Measurements from ENCODE around the gene SACM1L.

The SACM1L gene

DNA sequence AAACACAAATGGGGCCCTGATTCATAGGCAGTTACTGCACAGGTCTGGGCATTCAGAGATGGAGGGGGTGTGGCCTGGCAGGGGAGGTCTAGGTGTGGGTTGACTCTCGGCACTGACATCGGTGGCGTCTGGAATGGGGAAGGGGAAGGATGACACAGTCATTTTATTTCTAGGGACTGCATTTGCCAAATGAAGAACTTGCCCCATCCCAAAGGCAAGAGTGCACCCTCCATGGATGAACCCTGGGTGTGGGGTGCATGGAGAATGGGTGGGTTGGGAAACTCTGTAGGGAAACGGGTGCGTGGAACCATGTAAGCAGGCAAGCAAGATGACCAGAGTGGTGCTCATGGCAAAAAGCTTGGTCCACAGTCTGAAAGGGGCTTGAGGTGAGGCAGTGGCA lies 82.6 kb downstream of the SACM1L start:
- no peak for DNase-seq (ENCODE audit: low spot score)

DNA sequence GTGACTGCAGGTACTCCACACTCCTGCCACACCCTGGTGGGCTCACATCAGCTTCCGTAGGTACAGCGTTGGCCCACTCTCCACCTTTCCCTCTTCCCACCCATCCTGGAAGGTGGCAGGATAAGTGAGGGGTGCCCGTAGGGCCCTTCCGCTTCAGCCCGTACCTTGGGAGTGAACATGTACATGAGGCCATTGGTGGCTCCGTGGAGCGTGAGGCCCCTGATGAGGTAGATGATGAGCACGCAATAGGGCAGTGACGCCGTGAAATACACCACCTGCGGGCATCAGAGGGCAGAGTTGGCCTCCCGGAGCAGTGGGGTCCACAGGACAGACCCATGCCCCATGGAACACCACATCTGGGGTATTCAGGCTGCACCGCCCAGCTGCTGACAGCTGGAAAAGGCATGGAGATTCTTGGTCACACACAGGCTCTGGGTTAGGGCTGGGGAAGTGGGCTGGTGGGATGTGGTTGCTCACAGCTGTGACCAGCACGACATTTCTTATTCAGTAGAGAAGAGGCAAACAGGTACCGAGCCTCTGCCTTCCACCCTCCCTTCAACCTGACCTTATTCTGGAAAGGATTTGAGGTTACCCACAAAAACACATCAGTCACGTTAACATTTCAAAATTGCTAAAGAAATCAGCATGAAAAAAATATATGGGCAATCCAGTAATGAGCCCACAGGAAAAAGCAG lies 83.3 kb downstream of the SACM1L start:
- no peak for DNase-seq (ENCODE audit: low spot score)

DNA sequence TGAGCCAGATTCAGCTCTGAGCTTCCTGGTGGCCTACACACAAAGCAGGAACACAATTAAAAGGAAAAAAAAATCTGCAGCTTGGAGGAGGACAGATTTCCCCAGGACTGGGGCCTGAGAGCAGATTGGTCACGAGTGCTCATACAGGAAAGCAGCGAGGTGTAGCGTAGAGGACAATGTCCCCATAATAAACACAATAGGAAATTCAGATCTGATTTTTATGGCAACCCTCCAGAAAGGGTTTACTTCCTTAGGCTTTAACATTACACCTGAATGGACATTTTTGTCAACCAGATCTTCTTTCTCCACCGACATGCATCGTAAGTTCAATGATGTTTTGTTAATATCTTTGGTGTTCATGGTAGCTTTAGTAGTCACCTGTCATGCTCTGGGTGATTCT lies 83.9 kb downstream of the SACM1L start:
- DNase-seq (ENCODE audit: low spot score), result no peak

DNA sequence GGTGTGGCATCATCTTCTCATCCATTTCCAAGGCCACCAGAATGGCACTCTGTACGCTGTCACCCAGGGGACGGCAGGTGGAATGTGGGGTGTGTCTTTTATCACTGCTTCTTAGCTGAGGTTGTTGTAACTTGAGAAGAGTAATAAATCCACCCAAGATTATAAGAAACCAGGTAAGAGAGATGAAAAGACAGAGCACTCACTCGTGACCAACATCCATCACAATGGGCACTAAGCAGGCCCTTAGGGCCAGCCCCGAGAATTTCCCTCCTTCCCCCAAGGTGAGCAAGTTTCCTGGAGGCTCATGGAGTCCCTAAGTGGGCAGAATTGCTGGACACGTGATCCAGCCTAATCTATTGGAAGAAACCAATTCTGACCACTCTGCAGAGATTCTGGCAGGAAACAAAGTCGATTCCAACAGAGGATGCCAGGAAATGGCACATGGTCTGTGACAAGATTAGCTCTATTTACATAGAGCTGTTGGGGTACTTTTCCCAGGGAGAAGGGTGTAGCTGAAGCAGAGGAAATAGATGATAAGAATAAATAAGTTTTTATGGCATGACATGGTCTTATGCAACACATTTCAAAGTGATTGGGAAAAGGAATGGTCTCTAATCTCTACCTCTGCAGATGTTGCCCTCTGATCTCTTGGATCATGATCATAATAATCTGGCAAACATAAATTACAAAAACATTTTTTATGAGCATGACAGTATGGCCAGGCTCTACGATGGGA lies 84.7 kb downstream of the SACM1L start:
- DNase-seq (ENCODE audit: low spot score), result no peak

DNA sequence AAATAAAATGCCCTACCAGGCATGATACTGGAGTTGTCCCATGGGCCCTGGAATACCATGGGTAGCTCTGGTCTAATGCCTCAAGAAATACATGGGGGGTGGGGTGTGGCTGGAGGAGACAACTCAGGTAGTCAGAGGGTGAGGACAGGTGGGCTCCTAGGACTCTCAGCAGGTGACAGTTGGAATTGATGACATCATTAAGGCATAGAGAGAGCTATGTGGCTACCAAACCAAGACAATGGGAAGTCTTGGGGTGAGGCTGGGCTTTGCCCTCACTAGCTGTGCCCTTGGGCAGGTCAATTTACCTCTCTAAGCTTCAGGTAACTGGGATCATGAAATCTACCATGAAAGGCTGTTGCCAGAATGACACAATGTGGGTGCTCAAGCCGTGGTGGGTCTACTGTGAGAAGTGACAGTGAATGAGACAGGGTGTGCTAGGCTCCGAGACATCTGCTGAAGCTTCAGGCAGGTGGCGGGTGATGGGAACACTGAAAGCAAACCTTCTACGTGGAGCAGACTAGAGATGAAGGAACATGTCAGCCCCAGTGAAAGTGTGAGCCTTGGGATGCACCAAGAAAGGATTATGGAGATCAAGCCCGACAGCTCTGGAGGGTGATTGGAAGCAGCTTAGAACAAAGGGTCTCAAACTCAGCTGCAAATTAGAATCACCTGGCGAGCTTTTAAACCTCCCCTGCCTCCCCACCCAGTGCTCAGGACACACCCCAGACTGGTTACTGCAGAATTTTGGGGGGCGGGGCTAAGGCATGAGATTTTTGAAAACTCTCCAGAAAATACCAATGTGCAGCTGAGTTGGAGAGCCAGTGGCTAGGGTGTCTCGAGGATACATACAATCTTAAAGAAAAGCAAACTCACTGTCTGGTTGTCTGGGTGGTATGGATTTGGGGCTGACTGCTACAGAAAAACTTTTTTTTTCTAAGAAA lies 85.7 kb downstream of the SACM1L start:
- DNase-seq (ENCODE audit: low spot score), result no peak

DNA sequence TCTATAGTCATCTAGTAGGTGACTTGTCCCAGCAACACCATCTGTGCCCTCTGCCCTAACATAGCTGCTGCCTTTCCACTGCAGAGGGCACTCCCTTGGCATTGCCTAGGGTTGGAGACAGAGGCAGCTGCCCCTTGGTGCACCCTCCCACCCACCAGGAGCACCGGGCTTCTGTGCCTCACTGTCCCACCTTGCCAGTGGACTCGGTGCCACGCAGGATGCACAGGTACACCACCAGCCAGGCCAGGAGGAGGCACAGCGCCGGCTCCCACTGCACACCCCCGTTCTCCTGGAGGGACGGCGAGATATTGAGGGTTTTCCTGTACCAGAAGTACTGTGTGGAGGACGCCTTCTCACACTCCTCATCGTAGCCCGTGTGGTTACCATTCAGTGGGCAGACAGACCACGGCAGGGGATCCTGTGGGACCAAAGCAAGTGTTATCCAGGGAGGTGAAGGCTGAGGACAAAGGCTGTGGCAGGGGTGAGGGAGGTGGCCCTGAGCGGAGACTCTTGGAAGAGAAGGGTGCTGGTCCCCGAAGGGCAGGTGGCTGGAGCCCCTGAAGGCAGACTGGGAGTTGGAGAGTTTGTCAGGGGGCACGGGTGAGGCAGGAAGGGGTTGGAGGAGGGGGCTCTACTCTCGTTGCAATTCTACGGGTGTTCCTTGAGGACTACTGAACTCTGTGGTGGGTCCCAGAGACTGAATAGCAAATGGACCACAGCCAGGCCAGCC lies 86.5 kb downstream of the SACM1L start:
- DNase-seq (ENCODE audit: low spot score), result no peak

DNA sequence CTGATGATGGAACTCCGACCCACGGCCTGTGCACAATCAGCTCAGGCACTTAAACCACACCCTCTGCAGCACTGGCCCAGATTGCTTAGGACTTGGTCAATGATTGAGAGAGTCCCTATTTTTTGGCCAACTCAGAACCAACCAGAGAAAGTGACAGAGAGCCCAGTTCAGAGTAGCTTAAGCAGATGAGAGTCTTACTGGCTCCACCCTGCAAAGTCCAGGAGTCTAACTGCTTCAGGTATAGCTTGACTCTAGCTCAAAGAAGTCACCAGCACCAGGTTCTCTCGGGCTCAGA lies 87.1 kb downstream of the SACM1L start:
- no peak for DNase-seq (ENCODE audit: low spot score)

DNA sequence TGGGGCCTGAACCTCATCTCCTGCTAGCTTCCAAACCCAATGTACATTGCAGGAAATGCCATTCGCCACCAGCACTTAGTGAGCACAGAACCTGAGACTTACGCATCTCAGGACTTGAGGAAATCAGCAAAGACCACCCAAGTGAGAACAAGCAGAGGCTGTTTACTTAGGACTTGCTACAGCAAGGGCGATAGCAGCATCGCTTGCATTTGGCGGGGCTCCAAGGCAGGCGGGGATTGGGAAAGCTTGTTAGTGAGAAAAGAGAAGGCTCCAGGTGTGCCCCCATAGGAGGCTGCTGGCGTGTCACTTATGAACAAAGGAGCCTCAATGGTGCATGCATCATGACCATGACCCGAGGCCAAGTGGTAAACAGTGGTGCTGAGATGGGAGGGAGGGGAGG lies 87.4 kb downstream of the SACM1L start:
- no peak for DNase-seq (ENCODE audit: low spot score)

DNA sequence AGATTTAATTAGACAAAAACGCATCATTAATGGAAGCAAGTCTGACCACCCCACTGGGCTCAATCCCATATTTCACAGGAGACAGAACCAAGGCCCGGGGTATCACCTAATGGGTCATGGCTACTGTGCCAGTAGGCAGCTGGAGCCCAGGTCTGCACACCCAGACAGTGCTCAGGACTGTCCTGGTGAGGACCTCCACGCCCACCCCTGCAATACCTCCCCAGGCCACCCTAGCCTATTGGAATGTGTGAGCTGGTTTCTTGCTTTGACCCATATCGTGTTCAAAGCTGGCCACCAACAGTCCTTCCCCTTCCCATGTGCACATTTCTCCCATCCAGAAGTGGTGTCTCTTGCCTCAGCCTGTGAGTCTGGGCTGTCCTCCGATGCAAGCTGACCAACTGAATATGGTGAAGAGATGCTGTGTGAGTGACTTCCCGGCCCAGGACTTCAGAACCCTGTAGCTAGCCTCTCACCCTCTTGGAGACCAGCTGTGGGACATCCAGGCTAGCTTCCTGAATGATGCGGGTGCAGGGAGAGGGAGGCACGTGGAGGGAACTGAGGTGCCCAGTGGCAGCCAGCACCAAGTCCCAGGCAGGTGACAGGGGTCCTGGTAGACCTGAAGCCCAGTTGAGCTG lies 88.0 kb downstream of the SACM1L start:
- DNase-seq (ENCODE audit: low spot score), result no peak

DNA sequence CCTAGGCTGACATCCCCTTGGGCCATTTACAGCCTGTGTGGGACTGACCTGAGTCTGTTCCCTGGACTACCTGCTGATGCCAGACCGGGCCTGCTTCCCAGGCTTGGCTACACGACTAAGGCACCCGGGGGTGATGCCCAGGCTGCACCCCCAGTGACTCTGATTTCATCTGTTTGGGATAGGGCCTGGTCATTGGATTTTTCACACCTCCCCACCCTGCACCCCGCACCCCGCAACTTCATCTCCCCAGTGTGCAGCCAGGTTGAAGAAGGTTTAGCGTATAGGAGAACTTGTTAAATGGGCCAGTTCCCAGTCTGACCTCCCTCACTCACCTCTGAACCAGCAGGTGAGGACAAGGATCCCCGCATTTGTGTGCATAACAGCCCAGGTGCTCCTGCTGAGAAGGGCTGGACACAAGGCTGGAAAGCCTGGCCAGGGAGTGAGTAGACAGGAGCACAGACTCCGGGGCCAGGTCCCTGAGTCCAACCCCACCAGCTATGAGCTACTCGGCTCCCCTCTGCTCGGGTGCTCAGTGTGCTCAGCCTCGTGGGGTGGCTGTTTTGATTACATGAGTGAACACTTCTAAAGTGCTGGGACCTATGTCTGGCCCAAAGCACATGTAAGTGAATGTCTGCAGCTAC lies 88.7 kb downstream of the SACM1L start:
- DNase-seq (ENCODE audit: low spot score), result no peak

DNA sequence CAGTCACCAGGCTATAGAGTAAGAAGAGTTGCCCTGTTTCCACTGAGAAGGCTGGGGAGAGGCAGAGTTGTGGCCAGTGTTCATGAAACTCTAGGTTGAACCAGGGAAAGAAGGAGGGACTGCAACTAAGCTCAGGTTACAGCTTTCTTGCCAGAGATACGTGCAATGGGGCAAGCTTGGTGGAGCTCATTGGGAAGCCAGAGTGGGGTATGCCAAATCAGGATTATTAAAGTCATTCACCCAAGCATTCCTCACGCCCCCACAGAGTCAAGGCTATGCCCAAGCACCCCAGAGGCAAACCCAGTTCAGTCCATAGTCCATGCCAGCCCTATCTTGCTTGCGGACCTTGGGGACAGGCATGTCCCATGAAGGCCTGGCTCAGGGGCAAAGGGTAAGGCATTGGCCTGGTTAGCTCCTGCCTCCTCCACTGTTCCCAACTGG lies 89.6 kb downstream of the SACM1L start:
- no peak for DNase-seq (ENCODE audit: low spot score)

DNA sequence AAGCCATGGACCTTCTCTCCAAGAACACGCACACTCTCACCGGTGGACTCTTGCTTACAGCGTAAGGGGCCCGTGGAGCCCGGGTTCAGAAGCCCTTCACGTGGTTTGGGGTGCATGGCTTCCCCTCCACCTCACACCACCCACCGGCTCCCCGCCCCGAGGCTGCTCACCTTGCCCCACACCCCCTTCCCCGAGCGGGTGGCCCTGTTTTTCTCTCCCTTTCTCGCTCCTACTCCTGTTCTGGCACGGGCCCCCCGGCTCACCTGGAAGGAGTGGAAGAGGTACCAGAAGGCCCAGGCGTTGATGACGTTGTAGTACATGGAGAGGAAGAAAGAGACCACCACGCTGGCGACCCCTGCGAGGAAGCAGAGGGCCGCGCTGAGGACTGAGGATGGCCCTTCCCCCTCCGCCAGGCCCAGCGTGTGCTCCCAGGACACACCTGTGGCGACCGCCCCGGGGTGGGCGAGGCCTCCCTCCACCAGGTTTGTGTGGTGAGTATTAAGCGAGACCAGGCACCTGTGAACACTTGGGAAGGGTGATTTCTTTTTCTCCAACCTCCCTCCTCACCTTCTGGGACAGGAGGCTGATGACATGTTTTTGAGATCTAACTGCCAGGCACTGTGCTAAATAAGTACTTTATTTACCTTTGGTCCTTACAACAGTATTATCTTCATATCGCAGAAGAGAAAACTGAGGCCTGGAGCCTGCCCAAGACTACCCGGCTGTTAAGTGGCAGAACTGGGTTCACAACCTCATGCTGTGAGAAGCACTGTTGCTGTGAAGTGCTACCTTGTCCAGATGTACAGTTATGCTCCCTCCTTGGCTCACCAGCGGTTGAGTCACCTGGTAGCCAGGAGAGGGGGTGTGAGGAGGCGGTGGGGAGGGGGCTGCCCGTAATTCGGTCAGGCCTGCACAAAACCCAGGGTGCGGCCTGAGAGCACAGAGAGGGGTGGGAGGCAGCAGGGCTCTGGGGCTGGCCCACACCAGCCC lies 90.8 kb downstream of the SACM1L start:
- no peak for DNase-seq (ENCODE audit: low spot score)

DNA sequence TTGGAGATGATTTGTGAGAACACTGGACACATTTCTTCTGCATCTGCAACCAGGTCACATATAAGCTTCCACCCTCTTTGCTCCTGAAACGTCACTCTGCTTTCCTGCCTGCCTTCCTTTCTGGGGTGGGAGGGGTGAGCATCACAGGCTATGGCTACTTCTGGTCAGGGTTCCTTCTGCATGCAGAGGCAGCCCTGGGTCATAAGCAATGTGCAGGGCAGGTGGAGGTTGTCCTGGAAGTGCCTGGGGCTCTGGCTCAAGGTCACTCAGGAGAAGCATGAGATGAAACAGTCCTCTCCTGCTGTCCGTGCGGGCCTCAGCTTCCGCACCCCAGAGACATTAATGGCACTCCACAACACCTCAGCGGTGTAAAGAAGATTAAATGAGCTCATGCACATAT lies 92.1 kb downstream of the SACM1L start:
- no peak for DNase-seq (ENCODE audit: low spot score)

DNA sequence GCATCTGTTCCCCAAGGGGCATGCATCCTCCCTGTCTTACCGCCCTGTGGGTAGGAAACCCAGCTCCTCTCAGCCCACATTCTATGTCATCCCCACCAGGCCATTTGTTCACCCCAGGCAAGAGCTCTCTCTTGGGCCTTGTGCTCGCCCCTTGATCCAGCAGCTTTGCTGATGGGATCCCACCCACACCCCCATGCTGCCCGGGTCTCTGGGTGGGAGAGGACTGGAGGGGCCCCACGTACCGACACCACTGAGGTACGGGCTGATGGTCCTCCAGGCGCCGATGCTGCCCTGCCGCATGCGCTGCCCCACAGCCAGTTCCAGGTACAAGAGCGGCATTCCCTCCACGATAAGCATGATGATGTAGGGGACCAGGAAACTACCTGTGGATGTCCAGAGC lies 92.6 kb downstream of the SACM1L start:
- no peak for DNase-seq (ENCODE audit: low spot score)

DNA sequence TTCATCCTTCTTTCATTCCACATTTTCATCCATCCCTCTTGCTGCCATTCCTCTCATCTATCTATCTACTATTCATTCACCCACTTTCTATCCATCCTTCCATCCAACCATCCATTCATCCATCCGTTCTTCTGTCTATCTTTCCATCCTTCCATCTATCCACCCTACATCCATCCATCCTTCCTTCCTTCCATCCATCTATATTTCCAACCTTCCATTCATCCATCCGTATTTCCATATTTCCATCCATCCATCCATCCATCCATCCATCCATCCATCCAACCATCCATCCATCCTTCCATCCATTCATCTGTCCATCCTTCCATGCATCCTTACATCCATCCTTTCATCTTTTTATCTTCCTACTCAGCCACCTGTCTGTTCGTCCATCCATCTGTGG lies 93.2 kb downstream of the SACM1L start:
- no peak for DNase-seq (ENCODE audit: low spot score)

DNA sequence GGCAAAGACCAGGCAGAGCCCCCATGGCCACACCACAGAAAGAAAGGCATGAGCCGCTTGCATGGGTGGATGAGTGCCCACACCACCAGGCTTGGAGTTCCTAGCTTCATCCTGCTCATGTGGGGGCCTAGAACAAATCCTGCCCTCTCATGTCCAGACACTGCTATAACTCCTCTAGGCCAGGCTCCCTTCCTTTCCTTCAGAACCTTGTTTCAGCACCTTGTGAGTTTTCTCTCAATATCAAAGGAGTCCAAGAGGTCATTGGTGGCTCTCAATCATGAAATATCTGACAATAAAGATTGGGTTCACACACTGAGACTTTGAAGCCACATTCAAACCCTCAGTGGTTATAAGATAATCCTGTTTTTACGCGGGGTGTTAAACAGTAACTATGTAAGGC lies 94.5 kb downstream of the SACM1L start:
- no peak for DNase-seq (ENCODE audit: low spot score)

DNA sequence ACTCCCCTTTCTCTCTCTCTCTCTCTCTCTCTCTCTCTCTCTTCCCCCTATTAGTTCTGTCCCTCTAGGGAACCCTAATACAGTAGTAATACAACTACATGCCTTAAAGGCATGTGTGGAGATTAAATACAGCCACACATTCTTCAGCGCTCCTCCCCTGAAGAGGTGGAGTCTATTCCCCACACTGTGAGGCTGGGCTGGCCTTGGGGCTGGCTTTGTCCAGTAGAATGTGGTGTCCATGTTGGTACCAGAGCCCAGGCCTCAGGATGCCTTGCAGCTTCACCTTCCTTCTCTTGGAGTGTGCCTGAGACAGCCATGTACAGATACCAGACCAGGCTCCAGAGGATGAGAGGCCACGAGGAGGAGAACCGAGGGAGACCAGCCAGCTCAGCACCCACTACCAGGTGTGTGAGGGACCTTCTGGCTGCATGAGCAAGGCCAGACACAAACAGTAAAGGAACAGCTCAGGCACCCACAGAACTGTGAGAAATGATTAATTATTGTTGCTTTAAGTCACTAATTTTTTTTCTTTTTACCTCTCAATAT lies 96.5 kb downstream of the SACM1L start:
- no peak for DNase-seq (ENCODE audit: low spot score)

DNA sequence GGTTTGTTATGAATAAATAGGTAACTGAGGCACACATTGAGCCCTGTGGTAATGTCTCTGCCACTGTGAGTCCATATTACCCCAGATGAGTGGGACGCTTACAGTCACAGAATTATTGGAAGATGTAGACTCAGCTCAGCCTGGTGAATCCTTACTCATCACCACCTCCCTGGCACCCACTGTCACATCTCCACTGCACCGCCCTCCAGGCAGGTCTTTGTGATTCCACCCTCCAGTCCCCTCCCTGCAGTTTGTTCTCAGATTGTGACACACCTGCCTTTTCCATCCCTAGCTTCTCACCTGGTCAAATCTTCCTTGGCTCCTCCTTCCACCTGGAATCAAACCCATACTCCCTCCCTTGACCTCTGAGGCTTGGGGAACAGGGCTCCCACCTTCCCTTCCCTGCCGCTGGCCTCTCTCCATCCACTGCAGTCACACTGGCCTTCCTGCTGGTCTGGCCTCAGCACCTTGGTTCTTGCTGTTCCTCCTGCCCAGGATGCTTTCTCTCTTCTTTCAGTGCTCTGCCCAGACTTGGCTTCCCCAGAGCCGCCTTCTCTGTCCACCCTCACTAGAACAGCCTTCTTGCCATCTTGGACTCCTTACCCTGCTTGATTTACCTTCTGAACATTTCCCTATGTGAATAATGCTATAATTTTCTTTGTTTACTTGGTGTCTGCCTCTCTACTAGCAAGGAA lies 97.8 kb downstream of the SACM1L start:
- no peak for DNase-seq (ENCODE audit: low spot score)

DNA sequence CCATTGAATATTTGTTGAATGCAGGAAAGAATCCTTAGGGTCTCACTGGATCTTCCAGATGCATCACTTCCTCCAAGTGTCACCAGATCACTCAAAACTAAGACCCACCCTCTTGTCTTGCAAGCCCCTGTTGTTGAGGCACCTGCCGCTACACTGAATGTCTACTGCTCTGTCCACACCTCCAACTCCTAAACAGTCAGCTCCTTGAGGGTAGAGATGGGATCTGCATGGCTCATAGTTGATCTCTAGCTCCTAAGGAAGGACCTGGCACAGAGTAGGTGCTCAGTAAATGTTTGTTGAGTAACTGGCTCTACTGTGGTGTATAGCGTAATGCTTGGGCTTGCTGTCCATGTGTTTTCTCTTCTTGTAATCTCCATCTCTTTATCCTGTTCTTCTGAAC lies 98.4 kb downstream of the SACM1L start:
- DNase-seq (ENCODE audit: low spot score), result no peak

Measured in putamen (tissue), 1 donor.